GM19468 (cell line): ENCODE data around the gene LRRC63.
"Not testable (repeated sequence)": the region's sequence is repeated elsewhere in the genome, so short reads cannot be mapped to it uniquely, and the experiment has no call there.

Experiments
- ATAC-seq: cut with Tn5 transposase; IDR thresholded peaks from one replicate; pipeline ENCODE4 v1.9.1; 2021; ENCODE audit warnings: mild to moderate bottlenecking, moderate library complexity, moderate number of reproducible peaks; ENCODE audit not compliant: unreplicated experiment; ENCODE audit errors: extremely low read depth

Gene LRRC63, protein sequence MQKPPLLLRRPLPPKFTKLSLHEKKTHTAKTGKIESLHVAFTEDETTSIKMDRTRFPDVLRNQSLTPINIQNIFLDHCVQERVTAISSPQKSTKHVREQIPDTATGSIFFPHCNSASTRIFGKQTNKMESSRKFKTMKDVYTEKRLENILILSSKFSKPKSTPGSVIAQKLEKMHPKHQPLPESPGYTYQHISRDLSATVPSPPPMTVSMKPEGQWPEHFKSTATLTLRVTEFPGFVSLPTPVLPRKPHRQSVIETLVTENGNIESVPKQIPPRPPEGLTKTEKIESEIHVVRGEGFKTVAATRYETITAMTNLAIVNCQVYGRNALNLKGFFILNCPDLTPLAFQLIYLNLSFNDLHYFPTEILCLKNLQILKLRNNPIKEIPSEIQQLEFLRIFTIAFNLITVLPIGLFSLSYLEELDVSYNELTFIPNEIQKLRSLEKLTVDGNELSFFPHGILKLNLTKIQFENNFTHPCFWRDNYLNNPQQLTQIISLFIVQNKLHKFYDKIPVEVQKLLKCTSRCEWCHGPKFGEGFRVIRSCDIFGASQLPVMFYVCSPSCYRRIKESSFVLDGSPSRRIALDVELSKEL

DNA sequence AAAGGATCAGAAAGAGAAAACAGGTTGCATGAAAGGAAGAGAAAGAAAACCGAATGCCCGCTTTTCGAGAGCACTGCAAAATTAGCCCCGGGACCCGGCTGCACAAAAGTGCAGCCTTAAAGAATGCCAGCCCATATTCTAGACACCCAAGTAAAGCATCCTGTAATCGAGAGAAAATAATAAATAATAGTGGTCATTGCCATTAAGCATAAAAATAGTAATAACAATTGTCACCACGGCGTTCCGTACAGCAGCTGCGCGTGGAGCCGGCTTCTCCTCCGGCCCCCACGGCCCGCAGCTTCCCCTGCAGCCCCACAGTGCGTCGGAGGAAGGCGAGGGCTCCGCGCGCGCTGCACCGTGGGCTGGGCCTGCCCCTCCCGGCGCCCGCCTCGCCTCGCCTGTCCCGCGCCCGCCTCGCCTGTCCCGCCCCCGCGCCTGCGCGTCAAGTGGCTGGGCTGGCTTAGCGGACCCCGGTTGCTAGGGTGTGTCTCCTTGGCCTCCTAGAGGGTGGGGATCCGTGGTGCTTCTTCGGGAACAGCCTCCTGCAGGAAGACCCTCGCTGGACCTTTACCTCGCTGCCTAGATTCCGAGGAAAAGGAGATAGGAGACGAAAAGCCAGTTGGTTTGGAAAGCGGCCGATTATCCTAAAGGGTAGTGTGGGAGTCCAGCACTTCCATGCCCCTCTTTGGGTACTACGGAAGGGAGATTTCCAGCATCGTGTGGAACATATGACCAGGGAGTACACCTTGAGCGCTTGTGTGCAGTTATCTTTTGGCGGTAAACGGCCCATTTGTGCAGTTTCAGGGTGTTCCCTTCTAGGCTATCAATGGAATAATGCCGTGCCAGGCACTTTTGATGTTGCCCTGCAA lies at the start of gene LRRC63:
TSS of gene LRRC63 (plus strand) at position 446 of the 869 bp plus-strand sequence. CDS start 1,107 bp downstream, outside the sequence.
- ATAC-seq: peak; percentile 58

- ATAC-seq: not testable (repeated sequence)
Measured at GRCh38 chr13:46162741-46163140, 49.0 kb upstream of the LRRC63 start.

GRCh38 chr13:46164661-46165060 lies 47.1 kb upstream of the LRRC63 start:
- no peak for ATAC-seq

DNA sequence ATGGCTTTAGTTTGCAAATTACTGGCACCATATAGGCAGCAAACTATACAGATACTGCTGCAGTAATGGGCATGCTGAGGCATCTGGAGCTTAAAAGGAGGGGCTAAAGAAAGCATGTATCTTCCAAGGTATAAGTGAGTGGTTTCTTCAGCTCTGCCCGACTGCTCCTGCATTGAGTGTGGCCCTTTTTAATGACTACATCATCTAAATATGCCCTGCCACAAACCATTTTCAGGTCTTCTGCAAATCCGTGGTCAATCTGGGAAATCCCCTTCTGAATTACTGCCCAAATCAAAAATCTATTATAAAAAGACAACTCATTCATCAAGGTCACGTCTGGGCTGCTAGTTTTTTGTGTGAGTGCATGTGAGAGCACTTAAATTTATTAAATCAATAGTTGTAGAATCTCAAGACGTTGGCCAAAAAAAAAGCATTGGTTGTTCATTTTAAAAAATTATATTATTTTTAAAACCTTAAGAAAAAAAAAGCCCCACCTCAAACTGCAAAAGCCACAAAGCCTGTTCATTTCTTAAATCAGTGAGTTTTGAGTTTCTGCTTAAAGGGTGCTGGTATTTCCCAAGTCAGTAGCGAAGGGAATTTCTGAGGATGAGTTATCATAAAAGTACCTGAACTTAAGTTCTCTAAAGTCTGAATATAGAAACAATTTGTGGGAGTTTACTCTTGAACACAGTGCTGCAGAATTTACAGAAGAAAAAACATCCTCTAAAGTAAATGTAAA lies 46.1 kb upstream of the LRRC63 start:
- ATAC-seq: no peak

GRCh38 chr13:46166224-46166584 lies 45.5 kb upstream of the LRRC63 start:
- no peak for ATAC-seq

DNA sequence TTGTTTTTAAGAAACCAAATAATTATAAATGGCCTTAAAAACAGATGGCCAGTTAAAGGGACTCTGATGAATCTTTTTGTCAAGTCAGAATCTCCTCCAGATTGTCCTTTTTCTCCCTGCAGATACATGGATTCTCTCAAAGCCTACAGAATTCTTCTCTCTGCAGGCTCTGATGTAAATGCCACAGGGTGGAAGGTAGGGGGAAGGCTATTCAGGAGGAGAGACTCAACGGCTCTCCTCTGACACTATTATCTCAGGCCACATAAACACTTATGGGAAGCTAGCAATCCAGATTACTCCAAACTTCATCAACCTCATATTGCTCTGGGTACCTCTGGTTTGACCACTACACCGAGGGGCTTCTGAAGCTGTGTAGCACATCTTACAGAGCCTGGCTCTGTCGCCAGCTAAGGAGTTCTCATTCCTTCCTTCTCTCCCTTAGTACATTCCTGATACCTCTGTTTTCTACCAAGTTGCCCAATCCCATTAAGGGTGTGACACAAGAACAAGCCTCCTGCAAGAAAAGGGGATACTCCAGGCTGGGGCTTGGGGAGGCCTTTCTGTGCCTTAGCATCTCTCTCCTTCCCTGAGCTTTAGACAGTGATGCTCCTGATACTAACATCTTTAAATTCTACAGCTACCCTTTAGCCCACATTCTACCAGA lies 44.6 kb upstream of the LRRC63 start:
- no peak for ATAC-seq

GRCh38 chr13:46168341-46168740 lies 43.4 kb upstream of the LRRC63 start:
- no peak for ATAC-seq

- no peak for ATAC-seq
Measured at GRCh38 chr13:46168783-46169182, 42.9 kb upstream of the LRRC63 start.

DNA sequence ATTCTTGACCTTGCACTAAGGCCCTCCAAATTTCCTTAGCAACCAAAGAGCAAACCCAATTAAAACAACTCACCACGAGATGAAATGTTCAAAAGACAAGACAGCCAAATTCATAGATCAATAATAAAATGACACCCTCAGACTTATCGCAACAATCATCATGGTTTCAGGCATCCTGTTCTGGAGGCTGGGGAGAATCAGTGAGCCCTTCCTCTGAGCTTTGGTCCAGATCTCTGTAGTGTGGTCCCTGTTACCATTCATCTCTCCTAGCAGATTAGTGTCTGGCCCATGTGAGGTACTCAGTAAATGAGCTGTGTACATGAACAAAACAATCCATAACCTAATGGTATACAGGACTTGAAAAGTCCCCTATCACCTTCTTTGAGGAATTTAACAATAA lies 42.0 kb upstream of the LRRC63 start:
- no peak for ATAC-seq

DNA sequence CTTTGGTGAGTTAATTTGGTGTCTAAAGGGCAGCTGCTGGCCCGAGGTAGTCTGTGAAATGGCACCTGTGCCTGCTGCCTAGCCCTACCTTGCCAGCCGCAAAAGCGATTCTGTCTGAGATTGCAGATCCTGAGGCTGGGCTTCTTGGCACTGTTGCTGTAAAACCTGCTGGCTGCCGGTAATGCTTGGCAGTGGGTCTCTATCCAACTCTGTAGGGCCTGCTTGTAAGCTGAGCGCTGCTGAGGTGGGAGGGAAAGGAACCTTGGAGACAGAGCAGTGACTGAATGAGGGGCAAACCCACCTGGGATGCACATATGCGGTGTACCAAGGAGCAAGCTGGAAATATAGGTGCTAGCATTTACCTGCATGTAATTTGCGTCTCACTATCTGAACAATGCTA lies 41.5 kb upstream of the LRRC63 start:
- ATAC-seq: no peak

DNA sequence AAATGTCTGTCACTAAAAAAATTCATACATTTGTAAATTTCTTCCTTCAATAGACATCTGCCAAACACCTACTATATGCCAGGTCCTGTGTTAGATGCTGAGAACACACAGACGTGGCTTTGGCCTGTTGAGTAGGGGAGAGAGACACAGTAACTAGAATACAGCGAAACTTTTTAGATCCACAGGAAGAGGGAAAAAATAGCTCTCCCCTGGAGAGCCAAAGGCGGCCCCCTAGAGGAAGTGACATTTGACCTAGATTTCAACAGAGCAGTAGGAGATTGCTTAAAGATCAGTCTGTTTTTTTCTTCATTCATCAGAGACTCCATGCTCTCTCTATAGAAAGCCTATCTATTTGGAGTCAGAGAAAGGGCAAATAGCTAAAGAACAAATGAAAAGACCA lies 41.0 kb upstream of the LRRC63 start:
- no peak for ATAC-seq

DNA sequence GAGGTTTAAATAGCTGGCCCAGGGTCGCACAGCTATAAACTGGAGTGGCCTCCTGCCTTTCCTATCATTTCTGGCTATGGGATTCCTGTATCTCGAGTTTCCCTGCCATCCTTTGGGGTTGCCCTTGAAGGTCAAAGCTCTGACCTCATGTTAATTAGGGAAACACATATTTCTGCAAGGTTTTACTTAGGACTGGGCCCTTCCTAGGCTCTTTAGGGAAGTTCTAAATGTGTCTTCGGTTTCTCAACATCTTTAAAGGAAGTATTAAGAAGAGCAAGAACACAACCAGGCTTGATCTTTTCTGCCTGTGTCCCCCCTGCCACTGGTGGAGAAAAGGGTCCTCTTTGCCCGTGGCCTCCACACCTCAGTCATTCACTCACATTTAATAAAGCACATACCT lies 40.5 kb upstream of the LRRC63 start:
- ATAC-seq: no peak

DNA sequence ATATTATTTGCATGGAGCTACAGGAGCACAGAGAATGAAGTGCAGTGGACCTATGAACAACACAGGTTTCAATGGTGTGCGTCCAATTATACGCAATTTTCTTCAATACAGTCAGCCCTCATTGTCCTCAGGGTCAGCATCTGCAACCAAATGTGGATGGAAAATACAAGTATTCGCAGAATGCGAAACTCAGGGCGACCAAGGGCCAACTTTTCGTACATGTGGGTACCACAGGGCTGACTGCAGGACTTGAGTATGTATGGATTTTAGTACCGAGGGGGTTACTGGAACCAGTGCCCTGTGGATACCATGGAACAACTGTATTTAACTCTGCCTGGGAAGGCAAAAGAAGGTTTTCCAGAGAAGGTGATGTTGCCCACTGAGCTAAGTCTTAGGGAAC lies 40.0 kb upstream of the LRRC63 start:
- ATAC-seq: no peak

DNA sequence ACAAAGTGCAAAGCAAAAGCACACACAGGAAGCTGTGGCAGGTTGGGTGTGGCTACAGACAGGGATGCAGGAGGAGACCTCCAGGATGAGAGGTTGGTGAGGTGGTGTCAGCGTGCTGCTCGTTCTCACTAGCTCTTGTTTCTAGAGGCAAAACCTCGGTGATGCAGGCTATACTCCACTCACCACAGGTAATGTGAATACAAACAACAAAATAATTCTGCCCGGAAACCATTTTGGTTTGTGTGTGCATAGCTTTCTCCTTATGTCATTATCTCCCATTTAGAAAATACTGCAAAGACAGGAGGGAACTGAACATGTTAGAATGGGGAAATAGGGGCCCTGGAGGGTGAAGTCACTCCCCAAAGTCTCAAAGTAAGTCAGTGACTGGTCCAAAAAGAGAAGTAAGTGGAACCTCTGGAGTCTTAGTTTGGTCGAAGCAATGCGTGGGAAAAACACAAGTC lies 39.2 kb upstream of the LRRC63 start:
- ATAC-seq: no peak

GRCh38 chr13:46173656-46174055 lies 38.1 kb upstream of the LRRC63 start:
- ATAC-seq: no peak

GRCh38 chr13:46176756-46177155 lies 35.0 kb upstream of the LRRC63 start:
- ATAC-seq: peak; percentile 16

DNA sequence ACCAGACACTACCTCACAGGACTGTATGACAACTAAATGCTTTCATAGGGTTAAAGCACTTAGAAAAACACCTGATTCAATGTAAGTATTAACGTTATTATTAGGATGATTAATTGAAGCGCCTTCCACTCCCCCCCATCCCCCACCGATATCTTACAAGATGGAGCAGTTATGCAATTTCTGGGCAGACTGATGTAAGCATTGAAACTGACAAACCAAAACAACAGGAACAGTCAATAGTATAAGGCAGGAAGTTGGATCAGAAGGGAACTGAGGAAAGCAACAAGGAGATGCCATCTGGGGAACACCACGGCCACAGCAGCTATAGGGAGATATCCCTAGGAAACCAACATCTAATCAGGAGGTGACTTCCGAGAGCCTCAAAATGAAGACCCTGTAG lies 33.6 kb upstream of the LRRC63 start:
- ATAC-seq: no peak

GRCh38 chr13:46178821-46179220 lies 32.9 kb upstream of the LRRC63 start:
- no peak for ATAC-seq

GRCh38 chr13:46179491-46179908 lies 32.2 kb upstream of the LRRC63 start:
- no peak for ATAC-seq
